Glomerular visceral epithelial cell (primary cell): ENCODE data around the gene SPAG5.

ENCODE experiments used
- DNase-seq: peaks from one replicate; pipeline ENCODE4 v3.0.0-alpha.2; 2016; ENCODE audit errors: extremely low spot score

Gene SPAG5

GRCh38 chr17:28541439-28541838 lies 57.4 kb downstream of the SPAG5 start:
- no peak for DNase-seq

GRCh38 chr17:28540231-28540630 lies 58.6 kb downstream of the SPAG5 start:
- DNase-seq, result no peak

DNA sequence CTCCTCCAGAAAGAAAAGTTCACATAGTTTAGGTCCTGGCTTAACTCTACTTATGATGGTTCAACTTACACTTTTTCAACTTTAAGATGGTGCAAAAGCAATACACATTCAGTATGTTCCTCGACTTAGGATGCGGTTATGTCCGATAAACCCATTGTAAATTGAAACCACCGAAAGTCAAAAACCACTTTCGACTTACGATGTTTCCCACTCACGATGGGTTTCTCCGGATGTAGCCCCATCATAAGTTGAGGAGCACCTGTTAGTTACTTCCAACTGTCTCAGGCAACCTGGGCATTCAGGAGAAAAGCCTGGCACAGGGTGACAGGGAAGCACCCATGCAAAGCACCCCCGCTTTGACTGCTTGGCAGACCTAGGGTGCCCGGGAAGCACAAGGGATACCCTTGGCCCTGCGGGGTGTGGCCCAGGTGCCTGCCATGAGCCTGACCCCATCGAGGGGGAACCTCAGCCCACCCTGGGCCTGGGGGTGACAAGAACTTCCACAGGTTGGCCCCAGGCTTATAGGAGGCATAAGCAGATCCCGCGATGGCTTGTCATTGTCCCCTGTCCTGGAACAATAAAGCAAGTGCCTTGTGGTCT lies 60.4 kb downstream of the SPAG5 start:
- DNase-seq, result no peak

GRCh38 chr17:28537219-28537610 lies 61.6 kb downstream of the SPAG5 start:
- no peak for DNase-seq

DNA sequence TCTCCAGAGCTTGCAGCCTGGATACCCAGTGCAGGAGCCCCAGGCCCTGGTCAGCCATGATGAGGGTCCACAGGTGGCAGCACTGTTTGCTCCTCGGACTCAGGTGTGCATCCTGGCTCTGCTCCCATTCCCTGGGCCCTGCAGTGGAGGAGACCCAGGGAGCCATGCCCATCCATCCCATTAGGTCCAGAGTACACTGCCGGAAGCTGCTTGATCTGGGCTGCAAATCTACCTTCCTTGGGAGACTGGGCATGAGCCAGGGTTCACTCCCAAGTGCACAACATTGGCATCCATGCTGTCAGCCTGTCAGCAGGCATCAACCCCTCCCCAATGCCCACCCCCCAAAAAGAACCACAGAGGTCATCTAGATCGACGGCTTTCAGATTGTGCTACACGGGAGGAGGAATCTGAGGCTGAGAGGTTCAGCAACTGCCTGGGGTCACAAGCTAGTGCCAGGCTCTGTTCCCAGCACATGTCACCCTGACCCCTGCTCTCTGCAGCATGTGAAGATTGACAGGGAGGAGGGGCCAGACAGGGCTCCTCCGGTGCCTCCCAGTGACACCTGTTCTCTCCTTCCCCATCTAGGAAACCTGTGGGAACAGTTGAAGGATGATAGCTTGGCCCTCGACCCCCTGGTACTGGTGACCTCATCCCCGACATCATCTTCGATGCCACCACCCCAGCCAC lies 62.1 kb downstream of the SPAG5 start:
- no peak for DNase-seq

GRCh38 chr17:28534740-28535375 lies 64.0 kb downstream of the SPAG5 start:
- no peak for DNase-seq

- no peak for DNase-seq
These were observed 65.6 kb downstream of the SPAG5 start for GRCh38 chr17:28533091-28533807.

- no peak for DNase-seq
These were observed 66.5 kb downstream of the SPAG5 start for GRCh38 chr17:28532050-28532960.

DNA sequence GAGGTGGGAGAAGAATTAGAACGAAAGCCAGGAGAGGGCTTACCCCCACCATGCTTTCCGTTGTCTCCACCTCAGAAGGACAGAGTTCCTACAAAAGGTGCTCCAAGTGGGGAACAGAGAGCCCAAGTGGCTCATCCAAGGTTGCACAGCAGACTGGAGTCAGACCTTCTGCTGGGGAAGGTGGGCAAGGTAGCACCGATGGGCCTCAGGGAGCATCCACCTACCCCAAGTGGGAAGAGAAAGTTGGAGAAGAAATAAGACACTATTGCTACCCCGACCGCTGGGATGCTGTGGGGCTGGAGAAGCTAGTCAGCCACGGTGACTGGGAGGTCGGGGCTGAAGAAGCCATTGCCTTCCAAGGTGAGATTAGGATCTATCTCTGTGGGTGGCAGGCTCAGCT lies 67.9 kb downstream of the SPAG5 start:
- no peak for DNase-seq

GRCh38 chr17:28530250-28530649 lies 68.6 kb downstream of the SPAG5 start:
- DNase-seq, result no peak

DNA sequence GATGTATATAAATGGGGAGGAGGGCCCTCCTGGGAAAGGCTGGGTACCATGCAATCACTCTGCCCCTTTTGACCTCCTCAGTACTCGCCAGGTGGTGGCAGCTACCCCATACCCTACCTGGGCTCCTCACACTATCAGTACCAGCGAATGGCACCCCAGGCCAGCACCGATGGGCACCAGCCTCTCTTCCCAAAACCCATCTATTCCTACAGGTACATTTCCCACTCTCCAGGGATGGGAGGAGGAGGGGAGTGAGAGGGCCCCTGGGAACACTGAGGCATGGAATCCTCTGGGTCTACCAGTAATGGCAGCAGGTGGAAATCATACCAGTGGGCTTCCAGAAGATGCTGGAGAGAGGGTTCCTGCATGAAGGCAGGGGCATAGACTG lies 69.8 kb downstream of the SPAG5 start:
- DNase-seq, result no peak

GRCh38 chr17:28528327-28529012 lies 70.4 kb downstream of the SPAG5 start:
- no peak for DNase-seq

- DNase-seq, result no peak
These were observed 71.0 kb downstream of the SPAG5 start for GRCh38 chr17:28527859-28528258.
